K562 (cell line): Measurements from ENCODE around the gene RCC2. TPM values are rescaled to one million over a fixed set of nuclear protein-coding genes. Genes with fewer than 3 reads are reported as not detected.

ENCODE experiments used
- FIP1L1 ChIP-seq: fragments of 200-400 bp; formaldehyde crosslinking; IDR thresholded peaks from 2 replicates; pipeline ENCODE4 v1.6.1; 2018; ENCODE audit warnings: mild to moderate bottlenecking, low read depth, low read length; ENCODE audit not compliant: poor library complexity, severe bottlenecking
- GABPB2 ChIP-seq: fragments of 250-450 bp; sonication (Bioruptor Pico); conservative IDR thresholded peaks from 2 replicates; pipeline ENCODE4 v1.5.1; 2021; ENCODE audit warnings: mild to moderate bottlenecking
- PPARD ChIP-seq: fragments of 250-450 bp; sonication (Bioruptor Pico); IDR thresholded peaks from 2 replicates; pipeline ENCODE4 v1.8.0; 2022; ENCODE audit warnings: inconsistent platforms, mild to moderate bottlenecking, moderate library complexity
- SRSF1 ChIP-seq: fragments of 200-400 bp; formaldehyde crosslinking; IDR thresholded peaks from 2 replicates; pipeline ENCODE4 v1.6.1; 2017; ENCODE audit warnings: mild to moderate bottlenecking, low read depth, low read length, moderate library complexity
- VEZF1 ChIP-seq: fragments of 200-800 bp; sonication (Bioruptor generic); IDR thresholded peaks from 2 replicates; pipeline ENCODE4 v1.6.1; 2017; ENCODE audit warnings: missing genetic modification characterization, missing compliant biosample characterization
- ZFX ChIP-seq: sonication (generic); formaldehyde crosslinking; IDR thresholded peaks from 2 replicates; pipeline ENCODE4 v1.8.0; 2022; ENCODE audit warnings: mild to moderate bottlenecking, missing genetic modification reagents, moderate library complexity
- ZNF449 ChIP-seq: fragments of 250-450 bp; sonication (Bioruptor Pico); IDR thresholded peaks from 2 replicates; pipeline ENCODE4 v1.8.0; 2022; ENCODE audit warnings: moderate library complexity, mild to moderate bottlenecking, inconsistent platforms
- polyA plus RNA-seq, 8 experiments: library from polyadenylated mRNA; depleted of rRNA in 4 of 8; stranded (reverse) in 5 of 8; unstranded in 3 of 8; fragments of >200 nt; fragmentation: Nextera tagmentation in 2 of 8; fragmentation: Illumina TruSeq in 1 of 8; extraction: Ambion mirVana in 2 of 8; extraction: Trizol in 1 of 8; gene quantifications; 2 replicates each; pipeline versions ENCODE4 v1.2.1 to v1.2.3, GENCODE V29; 2011 to 2014; ENCODE audit warnings: inconsistent platforms in 1 of 8, missing spikeins in 1 of 8
- total RNA-seq, 7 experiments: library from RNA; depleted of rRNA in 6 of 7; stranded (reverse); fragments of >200 nt in 6 of 7; fragmentation: Illumina TruSeq in 2 of 7; extraction: Trizol in 2 of 7; gene quantifications; 2 replicates each; pipeline versions ENCODE4 v1.2.1 to v1.2.3, GENCODE V29; 2011 to 2021; ENCODE audit warnings: low replicate concordance in 1 of 7
- TF ChIP-seq, protein P1 (sequence below): fragments of 250-450 bp; sonication (Bioruptor Pico); IDR thresholded peaks from 2 replicates; pipeline ENCODE4 v1.9.0; 2021; ENCODE audit warnings: mild to moderate bottlenecking, inconsistent platforms
- TF ChIP-seq, protein P2 (sequence below): fragments of 450-650 bp; IDR thresholded peaks from 2 replicates; pipeline ENCODE4 v1.6.1; 2016; ENCODE audit warnings: low read depth
- TF ChIP-seq, protein P3 (sequence below): sonication (generic); formaldehyde crosslinking; IDR thresholded peaks from 2 replicates; pipeline ENCODE4 v1.8.0; 2022; ENCODE audit warnings: missing genetic modification reagents, mild to moderate bottlenecking, borderline replicate concordance

RCC2 gene
- total and polyA plus RNA-seq, 9 of the 15 experiments (the other 6 are each of a cell fraction or from before 2014, with no cell fraction given): 31.8 to 292 (median 116) TPM

DNA sequence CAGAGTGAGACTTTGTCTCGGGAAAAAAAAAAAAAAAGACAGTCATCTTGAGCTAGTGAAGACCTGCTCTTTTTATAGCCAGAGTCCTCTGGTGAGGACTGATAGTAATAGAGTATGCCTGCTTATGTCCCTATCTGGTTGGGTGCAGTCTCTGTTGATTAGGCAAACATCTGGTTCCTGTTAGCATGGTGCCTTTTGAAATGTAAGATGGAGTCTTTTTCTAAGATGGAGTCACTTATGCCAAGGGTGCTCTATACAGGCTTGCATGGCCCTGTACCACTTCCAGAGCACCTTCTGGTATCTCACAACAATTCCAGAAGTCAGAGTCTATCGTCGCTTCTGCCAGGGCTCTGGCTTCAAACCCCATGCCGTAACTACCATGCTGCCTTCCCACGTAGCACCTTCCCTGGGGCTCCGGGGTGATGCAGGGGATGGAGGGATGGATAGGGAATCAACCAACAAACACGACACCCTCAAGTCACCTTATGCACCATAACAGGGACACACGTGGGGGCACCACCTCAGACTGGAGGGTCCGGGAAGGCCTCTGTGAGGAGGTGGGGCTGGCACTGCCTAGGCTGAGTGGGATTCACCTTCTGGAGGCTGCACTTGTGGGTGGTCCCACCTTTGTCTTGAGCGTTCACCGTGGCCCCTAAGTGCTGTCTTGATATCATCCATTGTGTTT is 79.1 kb downstream of the RCC2 start (continued):
- TF ChIP-seq FIP1L1 (no peak), GABPB2 (peak; percentile 96; the same call in 1 of the 2 replicates), ZNF449 (CRISPR knock-in tag) (peak; percentile 94), PPARD (CRISPR knock-in tag) (peak; percentile 94), VEZF1 (CRISPR knock-in tag) (peak; percentile 73), SRSF1 (no peak), ZFX (no peak; the same call in 1 of the 2 replicates)
- TF ChIP-seq, protein P1, sequence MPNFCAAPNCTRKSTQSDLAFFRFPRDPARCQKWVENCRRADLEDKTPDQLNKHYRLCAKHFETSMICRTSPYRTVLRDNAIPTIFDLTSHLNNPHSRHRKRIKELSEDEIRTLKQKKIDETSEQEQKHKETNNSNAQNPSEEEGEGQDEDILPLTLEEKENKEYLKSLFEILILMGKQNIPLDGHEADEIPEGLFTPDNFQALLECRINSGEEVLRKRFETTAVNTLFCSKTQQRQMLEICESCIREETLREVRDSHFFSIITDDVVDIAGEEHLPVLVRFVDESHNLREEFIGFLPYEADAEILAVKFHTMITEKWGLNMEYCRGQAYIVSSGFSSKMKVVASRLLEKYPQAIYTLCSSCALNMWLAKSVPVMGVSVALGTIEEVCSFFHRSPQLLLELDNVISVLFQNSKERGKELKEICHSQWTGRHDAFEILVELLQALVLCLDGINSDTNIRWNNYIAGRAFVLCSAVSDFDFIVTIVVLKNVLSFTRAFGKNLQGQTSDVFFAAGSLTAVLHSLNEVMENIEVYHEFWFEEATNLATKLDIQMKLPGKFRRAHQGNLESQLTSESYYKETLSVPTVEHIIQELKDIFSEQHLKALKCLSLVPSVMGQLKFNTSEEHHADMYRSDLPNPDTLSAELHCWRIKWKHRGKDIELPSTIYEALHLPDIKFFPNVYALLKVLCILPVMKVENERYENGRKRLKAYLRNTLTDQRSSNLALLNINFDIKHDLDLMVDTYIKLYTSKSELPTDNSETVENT (CRISPR knock-in tag): no peak
- TF ChIP-seq, protein P2, sequence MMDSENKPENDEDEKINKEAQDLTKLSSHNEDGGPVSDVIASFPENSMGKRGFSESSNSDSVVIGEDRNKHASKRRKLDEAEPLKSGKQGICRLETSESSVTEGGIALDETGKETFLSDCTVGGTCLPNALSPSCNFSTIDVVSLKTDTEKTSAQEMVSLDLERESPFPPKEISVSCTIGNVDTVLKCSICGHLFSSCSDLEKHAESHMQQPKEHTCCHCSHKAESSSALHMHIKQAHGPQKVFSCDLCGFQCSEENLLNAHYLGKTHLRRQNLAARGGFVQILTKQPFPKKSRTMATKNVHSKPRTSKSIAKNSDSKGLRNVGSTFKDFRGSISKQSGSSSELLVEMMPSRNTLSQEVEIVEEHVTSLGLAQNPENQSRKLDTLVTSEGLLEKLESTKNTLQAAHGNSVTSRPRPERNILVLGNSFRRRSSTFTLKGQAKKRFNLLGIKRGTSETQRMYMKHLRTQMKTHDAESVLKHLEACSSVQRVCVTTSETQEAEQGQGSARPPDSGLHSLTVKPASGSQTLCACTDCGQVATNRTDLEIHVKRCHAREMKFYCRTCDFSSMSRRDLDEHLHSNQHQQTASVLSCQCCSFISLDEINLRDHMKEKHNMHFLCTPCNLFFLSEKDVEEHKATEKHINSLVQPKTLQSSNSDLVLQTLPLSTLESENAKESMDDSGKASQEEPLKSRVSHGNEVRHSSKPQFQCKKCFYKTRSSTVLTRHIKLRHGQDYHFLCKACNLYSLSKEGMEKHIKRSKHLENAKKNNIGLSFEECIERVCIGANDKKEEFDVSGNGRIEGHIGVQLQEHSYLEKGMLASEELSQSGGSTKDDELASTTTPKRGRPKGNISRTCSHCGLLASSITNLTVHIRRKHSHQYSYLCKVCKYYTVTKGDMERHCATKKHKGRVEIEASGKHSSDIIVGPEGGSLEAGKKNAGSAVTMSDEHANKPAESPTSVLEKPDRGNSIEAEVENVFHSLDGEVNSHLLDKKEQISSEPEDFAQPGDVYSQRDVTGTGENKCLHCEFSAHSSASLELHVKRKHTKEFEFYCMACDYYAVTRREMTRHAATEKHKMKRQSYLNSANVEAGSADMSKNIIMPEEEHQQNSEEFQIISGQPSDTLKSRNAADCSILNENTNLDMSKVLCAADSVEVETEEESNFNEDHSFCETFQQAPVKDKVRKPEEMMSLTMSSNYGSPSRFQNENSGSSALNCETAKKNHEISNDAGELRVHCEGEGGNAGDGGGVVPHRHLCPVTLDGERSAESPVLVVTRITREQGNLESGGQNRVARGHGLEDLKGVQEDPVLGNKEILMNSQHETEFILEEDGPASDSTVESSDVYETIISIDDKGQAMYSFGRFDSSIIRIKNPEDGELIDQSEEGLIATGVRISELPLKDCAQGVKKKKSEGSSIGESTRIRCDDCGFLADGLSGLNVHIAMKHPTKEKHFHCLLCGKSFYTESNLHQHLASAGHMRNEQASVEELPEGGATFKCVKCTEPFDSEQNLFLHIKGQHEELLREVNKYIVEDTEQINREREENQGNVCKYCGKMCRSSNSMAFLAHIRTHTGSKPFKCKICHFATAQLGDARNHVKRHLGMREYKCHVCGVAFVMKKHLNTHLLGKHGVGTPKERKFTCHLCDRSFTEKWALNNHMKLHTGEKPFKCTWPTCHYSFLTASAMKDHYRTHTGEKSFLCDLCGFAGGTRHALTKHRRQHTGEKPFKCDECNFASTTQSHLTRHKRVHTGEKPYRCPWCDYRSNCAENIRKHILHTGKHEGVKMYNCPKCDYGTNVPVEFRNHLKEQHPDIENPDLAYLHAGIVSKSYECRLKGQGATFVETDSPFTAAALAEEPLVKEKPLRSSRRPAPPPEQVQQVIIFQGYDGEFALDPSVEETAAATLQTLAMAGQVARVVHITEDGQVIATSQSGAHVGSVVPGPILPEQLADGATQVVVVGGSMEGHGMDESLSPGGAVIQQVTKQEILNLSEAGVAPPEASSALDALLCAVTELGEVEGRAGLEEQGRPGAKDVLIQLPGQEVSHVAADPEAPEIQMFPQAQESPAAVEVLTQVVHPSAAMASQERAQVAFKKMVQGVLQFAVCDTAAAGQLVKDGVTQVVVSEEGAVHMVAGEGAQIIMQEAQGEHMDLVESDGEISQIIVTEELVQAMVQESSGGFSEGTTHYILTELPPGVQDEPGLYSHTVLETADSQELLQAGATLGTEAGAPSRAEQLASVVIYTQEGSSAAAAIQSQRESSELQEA: no peak
- TF ChIP-seq, protein P3, sequence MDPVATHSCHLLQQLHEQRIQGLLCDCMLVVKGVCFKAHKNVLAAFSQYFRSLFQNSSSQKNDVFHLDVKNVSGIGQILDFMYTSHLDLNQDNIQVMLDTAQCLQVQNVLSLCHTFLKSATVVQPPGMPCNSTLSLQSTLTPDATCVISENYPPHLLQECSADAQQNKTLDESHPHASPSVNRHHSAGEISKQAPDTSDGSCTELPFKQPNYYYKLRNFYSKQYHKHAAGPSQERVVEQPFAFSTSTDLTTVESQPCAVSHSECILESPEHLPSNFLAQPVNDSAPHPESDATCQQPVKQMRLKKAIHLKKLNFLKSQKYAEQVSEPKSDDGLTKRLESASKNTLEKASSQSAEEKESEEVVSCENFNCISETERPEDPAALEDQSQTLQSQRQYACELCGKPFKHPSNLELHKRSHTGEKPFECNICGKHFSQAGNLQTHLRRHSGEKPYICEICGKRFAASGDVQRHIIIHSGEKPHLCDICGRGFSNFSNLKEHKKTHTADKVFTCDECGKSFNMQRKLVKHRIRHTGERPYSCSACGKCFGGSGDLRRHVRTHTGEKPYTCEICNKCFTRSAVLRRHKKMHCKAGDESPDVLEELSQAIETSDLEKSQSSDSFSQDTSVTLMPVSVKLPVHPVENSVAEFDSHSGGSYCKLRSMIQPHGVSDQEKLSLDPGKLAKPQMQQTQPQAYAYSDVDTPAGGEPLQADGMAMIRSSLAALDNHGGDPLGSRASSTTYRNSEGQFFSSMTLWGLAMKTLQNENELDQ (CRISPR knock-in tag): no peak
